ENCODE results near the gene AKAP11. TPM values are rescaled to one million over a fixed set of nuclear protein-coding genes. Genes with fewer than 3 reads are reported as not detected.

AKAP11 gene
- total and polyA plus RNA-seq, 3 donors from 2014 or later, result 31.5 to 62.0 (median 48.4) TPM

GRCh38 chr13:42324704-42325103 lies 52.8 kb downstream of the AKAP11 start:
- no peak for DNase-seq
- TF ChIP-seq POLR2A (IDR thresholded peaks at IDR 0.05) (no peak), CTCF (IDR thresholded peaks at IDR 0.05) (no peak)
- H3K9me3 ChIP-seq, result no peaks in the 10 kb centered on the region
- H3K27me3 ChIP-seq, result no peaks in the 10 kb centered on the region
- no peak overlapping the region for H3K27ac ChIP-seq
- H3K4me1 ChIP-seq, result no peaks in the 10 kb centered on the region
- no peaks in the 10 kb centered on the region for H3K36me3 ChIP-seq (ENCODE audit: low read depth, missing control alignments)
- intact Hi-C loops (cut with DNase I; ENCODE audit: low total_unique reads), result no loop called here
- no peak overlapping the region for H3K4me3 ChIP-seq

- intact Hi-C loops (cut with DNase I; ENCODE audit: low total_unique reads), result no loop called here
Observed at GRCh38 chr13:42327725-42328124, 55.8 kb downstream of the AKAP11 start.

GRCh38 chr13:42328672-42329071 lies 56.7 kb downstream of the AKAP11 start:
- intact Hi-C loops (cut with DNase I; ENCODE audit: low total_unique reads), result no loop called here
- Histone ChIP-seq H3K4me3 (no peak overlapping the region), H3K27me3 (no peaks in the 10 kb centered on the region), H3K36me3 (ENCODE audit: low read depth, missing control alignments) (no peaks in the 10 kb centered on the region), H3K4me1 (no peaks in the 10 kb centered on the region), H3K9me3 (no peaks in the 10 kb centered on the region), H3K27ac (no peak overlapping the region)
- TF ChIP-seq CTCF (IDR thresholded peaks at IDR 0.05) (no peak), POLR2A (IDR thresholded peaks at IDR 0.05) (no peak)
- no peak for DNase-seq

More at GRCh38 chr13:42327725-42328124, 55.8 kb downstream of the AKAP11 start:
- TF ChIP-seq CTCF (IDR thresholded peaks at IDR 0.05) (no peak), POLR2A (IDR thresholded peaks at IDR 0.05) (no peak)
- no peaks in the 10 kb centered on the region for H3K27me3 ChIP-seq
- H3K27ac ChIP-seq, result no peak overlapping the region
- H3K9me3 ChIP-seq, result no peaks in the 10 kb centered on the region
- no peak overlapping the region for H3K4me3 ChIP-seq
- H3K36me3 ChIP-seq (ENCODE audit: low read depth, missing control alignments), result no peaks in the 10 kb centered on the region
- no peaks in the 10 kb centered on the region for H3K4me1 ChIP-seq
- DNase-seq, result no peak

GRCh38 chr13:42329239-42329638 lies 57.3 kb downstream of the AKAP11 start:
- H3K9me3 ChIP-seq, result no peaks in the 10 kb centered on the region
- no peaks in the 10 kb centered on the region for H3K27me3 ChIP-seq
- no peaks in the 10 kb centered on the region for H3K36me3 ChIP-seq (ENCODE audit: low read depth, missing control alignments)
- H3K4me3 ChIP-seq, result no peak overlapping the region
- DNase-seq, result no peak
- no peak overlapping the region for H3K27ac ChIP-seq
- no peaks in the 10 kb centered on the region for H3K4me1 ChIP-seq
- TF ChIP-seq POLR2A (IDR thresholded peaks at IDR 0.05), result no peak
- TF ChIP-seq CTCF (IDR thresholded peaks at IDR 0.05), result no peak
- intact Hi-C loops (cut with DNase I; ENCODE audit: low total_unique reads), result no loop called here

- Histone ChIP-seq H3K27ac (no peak overlapping the region), H3K4me3 (no peak overlapping the region), H3K9me3 (no peaks in the 10 kb centered on the region), H3K36me3 (ENCODE audit: low read depth, missing control alignments) (no peaks in the 10 kb centered on the region), H3K27me3 (no peaks in the 10 kb centered on the region), H3K4me1 (no peaks in the 10 kb centered on the region)
- TF ChIP-seq POLR2A (IDR thresholded peaks at IDR 0.05) (no peak), CTCF (IDR thresholded peaks at IDR 0.05) (no peak)
- no peak for DNase-seq
- intact Hi-C loops (cut with DNase I; ENCODE audit: low total_unique reads), result no loop called here
Observed at GRCh38 chr13:42331009-42331408, 59.1 kb downstream of the AKAP11 start.
